T-helper 2 cell treated with Interferon-gamma antibody and Interleukin-4, amounts not matched to agents 100 ng/mL and 5 ng/mL, for 36 hours (primary cell): ENCODE results near the gene MRPL17. TPM values are rescaled to one million over a fixed set of nuclear protein-coding genes. Genes with fewer than 3 reads are reported as not detected.
"Not testable (repeated sequence)": the region's sequence is repeated elsewhere in the genome, so short reads cannot be mapped to it uniquely, and the experiment has no call there.

Experiments
- intact Hi-C: fragments of 100-400 bp; cut with micrococcal nuclease; formaldehyde crosslinking; loops from one replicate; pipeline ENCODE4 v1.15.1; 2023
- total RNA-seq: library from RNA; stranded (reverse); gene quantifications from 2 replicates; pipeline ENCODE4 v1.2.3, GENCODE V29; 2022

Gene MRPL17
- 71.3 and 72.4 TPM in 2 replicates for total RNA-seq

DNA sequence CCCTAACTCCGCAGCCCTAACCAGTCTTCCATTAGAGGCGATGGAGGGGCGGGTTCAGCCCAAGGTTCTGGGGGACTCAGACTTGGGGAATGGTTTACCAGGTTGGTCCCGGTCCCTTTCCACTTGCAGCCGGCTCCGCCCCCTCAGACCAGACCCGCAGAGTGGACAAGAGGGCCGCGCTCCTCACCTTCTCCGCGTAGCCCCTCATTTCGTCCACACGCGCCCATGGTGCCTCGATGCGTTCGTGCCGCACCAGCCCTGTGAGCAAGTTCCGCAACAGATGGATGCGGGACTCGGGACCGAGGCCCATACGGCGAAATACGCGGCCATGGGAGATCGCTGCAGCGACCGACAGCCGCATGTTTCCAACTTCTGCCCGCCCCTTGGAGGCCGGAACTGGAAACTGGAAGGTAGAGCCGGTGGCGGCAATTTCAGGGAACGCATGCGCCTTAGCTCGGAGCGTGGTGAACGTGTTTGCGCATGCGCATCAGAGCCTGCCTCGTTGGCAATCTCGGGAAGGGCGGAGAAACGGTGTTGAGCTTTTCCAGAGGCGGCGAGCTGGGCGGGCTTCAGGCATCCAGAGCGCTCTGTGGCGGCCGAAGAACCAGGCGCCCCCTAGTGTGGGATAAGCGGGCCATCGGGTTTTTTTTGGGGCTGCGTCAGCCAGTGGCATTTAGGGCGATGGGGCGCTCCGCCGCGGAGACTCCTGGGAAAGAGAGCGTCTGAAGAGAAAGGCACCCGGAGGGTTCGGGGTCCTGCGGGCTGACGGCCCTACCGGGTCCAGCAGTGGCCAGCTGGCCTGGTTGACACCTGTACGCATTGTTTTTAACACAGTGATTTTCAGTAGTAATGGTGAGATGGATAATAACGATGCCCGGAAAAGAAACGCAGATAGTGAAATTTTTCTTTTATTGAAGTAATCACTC is at the start of gene MRPL17:
Gene MRPL17, minus strand, starts transcription at position 405 of the 926 bp plus-strand sequence. Its CDS starts 44 bp downstream, at position 361.
- intact Hi-C loops, result loop anchor here (1.0 to 5.0 kb wide), 12 partner anchors 12 to 449 kb away; partner anchors contain the start of genes ARFIP2, FHIP1B, ILK and RRP8

- intact Hi-C loops, result no loop called here
Observed at GRCh38 chr11:6727971-6728760, 45.0 kb upstream of the MRPL17 start.

GRCh38 chr11:6725386-6725896 is 42.3 kb upstream of the MRPL17 start:
- intact Hi-C loops, result no loop called here

GRCh38 chr11:6724013-6724412 is 40.9 kb upstream of the MRPL17 start:
- intact Hi-C loops, result no loop called here

- intact Hi-C loops, result no loop called here
Observed at GRCh38 chr11:6721343-6721742, 38.2 kb upstream of the MRPL17 start.

DNA sequence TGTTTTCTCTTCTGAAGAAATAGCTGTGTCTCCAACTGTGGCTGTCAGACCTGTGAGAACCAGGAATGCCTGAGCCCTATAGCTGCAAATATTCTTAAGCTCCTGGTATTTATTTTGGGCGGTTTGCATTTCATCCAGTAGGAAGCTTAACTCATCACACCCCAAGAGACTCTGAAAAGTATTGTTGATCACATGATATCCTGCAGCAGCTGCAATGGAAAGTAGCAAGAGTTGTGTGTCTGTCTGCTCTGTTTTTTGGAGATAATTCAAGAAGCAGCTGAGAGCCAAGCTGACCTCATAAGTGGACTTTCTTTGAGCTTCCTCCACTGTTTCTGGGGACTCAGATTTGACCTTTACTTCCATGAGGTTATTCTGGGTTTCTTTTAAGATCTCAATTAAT is 36.4 kb upstream of the MRPL17 start:
- intact Hi-C loops, result no loop called here

DNA sequence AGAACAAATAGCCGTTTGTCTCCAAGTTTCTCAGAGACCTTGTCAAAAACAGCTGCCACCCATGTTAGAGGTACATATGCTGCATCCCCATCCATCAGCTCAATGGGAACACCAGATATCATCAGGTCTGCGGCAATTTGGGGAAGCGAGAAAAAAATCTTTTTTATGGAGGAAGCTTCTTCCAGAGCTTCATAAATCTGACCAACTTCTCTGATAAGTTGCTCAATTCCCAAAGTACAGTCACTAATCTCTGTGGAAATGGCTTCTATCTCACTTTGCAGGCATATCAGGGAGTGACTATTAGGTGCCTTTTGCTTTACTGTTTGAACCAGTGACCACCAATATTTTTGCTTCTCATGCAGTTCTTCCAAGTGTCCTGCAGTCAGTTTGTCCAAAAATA is 34.3 kb upstream of the MRPL17 start:
- intact Hi-C loops, result no loop called here

- intact Hi-C loops, result loop anchor here (2.0 kb wide), 1 partner anchor 45 kb away; no protein-coding TSS in a partner anchor
Observed at GRCh38 chr11:6711552-6711951, 28.4 kb upstream of the MRPL17 start.

DNA sequence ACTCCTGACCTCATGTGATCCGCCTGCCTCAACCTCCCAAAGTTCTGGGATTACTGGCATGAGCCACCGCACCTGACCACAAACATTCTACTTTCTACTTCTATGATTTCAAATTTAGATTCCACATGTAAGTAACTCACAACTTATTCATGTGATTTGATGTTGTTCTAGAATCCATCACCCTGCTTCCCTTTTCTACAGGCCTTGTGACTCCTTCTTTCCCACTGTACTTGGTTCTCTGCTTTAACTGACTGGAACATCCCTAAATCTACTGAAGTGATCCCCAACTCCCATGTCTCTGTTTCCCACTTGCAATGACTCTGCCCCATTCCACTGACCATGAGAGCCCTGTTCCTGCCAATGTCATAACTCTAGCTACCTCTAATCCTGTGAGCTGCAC is 25.7 kb upstream of the MRPL17 start:
- intact Hi-C loops, result no loop called here

DNA sequence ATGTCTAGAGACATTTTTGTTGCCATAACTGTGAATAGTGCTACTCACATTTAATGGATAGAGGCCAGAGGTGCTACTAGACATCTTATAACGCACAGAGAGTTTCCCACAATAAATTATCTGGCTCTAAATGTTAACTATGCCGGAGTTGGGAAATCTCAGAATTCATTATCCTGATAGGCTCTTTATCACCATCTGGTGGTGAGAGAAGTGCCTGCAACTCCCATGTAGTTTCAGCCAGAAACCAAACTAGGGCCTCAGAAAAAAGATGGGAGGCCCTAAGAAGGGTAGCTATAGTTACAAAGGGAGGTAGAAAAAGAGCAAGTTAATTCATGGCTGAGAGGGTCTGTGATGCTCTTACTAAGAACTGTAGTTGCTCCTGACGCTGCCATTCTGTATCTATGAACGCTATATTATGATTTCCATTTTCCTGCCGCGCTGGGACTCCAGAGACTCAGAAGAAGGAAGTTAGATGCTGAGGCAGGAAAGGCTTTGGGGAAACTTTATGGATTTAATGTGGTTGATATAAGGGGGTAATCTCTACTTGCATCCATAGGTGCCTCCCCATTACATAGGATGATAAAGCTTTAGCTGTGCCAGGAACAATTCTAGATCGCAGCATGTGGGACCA is 22.9 kb upstream of the MRPL17 start:
- intact Hi-C loops, result loop anchor here (1.0 kb wide), 2 partner anchors 175 to 327 kb away; no protein-coding TSS in a partner anchor

DNA sequence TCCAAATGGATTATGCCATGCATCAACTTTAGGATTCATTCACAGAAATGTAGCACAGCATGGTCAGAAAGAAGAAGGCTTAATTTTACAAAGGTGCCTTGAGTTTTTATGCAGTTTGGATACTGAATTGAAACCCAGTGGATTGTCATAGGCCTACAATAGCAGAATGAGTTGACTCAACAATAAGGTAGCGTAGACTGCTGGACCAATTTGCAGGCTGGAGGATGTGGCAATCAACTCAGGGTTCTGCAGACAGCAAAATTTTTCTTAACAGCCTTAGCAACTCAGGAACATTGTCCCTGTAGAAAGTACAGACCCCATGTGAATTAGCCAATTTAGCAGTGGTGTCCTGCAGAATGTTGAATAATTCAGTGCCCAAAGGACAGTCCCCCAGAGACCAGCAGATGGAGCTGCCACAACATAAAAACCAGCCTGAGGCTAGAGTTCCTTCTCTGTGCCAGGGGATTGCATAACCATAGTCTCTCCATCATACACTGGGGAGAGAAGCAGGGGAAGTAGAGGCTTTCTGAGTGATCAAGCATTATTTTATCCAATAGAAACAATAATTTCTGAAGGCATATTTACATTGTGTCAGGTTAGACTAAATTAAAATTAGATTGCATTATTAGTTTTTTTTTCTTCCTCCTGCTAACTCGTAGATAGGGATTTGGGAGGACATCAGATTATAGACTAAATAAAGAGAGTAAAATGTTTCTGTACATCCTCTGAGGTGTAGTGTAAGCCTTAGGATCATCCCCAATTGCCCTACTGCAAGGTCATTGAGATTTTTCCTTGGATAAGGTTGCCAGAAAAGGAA is 20.3 kb upstream of the MRPL17 start:
- intact Hi-C loops, result loop anchor here (2.0 kb wide), 1 partner anchor 53 kb away; no protein-coding TSS in a partner anchor

- intact Hi-C loops, result loop anchor here (2.0 kb wide), 1 partner anchor 55 kb away; no protein-coding TSS in a partner anchor
Observed at GRCh38 chr11:6701955-6702354, 18.8 kb upstream of the MRPL17 start.

GRCh38 chr11:6695377-6695776 is 12.2 kb upstream of the MRPL17 start:
- intact Hi-C loops, result no loop called here

DNA sequence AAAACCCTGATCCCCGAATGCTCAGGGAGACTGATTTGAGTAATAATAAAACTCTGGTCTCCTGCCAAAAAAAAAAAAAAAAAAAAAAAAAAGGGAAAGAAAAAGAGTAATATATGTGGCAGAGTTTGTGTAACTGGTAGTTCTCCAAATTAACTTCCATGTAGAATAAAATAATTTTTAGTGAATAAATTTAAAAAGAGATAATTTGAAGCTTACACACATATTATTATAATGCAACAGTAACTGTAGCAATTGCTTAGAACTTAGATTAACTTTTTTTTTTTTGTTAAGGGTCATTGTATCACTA is 11.0 kb upstream of the MRPL17 start:
- intact Hi-C loops, result no loop called here

DNA sequence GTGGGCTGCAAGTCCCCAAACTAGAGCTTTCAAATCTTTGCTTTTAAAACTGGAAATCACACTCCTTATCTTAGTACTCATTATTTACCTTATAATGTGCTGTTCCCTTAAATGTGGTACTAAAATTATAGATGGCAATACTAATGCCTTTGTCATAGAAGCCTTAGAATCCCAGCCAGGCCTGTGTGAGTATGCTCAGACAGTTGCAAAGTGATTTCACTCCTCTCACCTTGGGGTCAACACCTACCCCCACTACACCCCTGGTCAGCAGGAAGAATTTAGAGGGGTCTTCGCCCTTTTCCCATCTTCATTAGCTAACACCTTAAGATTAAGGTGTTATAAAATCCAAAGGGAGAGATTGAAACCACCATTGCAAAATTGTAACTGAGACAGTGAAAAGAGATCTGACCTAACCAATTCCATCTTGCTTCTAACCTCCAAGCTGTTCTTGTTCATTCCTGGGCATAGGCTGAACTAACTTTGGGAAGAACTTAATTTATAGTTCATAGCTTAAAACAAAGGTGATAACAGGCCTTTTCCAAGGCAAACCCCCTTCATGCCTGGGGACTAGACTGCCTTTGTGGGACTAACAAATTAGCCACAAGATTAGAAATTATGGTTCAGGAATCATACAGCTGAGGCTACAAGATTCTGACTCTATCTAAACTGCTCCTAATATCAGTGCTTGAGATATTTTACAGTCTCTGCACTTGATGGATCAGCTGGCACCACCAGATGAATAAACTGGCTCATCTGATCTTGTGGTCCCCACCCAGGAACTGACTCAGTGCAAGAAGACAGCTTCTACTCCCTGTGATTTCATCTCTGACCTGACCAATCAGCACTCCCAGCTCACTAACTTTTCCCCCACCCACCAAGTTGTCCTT is 10.4 kb upstream of the MRPL17 start:
- intact Hi-C loops, result no loop called here

DNA sequence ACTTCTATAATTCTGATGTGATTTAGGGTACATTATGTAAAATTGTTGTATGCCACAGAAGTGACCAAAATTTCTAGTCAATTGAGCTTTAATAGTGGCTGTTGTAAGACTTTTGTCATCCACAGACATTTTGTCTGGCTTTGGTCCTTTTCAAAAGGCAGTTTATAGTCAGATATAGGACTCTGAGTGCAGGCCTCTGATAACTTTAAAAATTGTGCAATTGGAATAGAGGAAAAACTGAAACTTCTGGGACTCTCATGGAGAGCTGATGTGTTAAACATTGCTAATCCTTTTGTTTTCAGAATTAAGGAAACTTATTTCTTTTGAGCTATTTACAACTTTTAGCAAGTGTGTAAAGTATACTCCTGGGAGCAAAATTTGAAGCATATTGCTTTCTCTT is 9.0 kb upstream of the MRPL17 start:
- intact Hi-C loops, result no loop called here

DNA sequence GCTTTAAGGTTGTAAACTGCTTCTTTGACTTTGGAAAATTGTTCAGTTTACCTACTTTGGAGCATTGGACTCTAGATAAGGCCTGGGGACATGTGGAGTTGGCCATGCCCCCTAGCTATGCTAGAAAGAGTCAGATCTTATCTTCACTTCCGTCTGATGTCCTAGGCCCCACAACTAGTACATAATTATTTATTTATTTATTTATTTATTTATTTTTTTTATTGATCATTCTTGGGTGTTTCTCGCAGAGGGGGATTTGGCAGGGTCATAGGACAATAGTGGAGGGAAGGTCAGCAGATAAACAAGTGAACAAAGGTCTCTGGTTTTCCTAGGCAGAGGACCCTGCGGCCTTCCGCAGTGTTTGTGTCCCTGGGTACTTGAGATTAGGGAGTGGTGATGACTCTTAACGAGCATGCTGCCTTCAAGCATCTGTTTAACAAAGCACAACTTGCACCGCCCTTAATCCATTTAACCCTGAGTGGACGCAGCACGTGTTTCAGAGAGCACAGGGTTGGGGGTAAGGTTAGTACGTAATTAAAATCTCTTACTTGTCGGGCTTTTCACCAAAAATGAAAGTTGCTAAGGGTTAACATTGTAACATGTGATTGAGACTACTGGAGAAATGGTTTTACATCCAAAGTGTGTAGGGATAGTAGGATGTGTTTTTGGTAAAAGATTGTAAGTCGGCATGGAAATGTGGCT is 7.4 kb upstream of the MRPL17 start:
- intact Hi-C loops, result not testable (repeated sequence)

DNA sequence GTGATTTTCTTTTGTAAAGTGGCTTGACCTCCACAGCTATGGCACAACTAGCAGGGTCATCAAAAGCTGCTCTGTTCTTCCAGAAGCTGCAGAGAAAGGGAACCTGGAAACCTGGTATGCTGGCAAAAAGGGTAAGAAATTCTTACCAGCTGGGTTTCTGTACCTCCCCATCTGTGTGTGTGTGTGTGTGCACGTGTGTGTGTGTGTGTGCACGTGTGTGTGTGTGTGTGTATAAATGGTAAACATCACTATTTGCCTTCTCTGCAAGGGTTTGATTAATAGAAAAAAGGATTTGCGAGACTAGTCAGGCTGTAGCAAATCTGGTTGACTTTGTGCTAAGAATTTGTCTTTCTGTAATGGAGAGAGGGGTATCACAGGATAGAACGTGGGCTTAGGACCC is 4.7 kb upstream of the MRPL17 start:
- intact Hi-C loops, result no loop called here

DNA sequence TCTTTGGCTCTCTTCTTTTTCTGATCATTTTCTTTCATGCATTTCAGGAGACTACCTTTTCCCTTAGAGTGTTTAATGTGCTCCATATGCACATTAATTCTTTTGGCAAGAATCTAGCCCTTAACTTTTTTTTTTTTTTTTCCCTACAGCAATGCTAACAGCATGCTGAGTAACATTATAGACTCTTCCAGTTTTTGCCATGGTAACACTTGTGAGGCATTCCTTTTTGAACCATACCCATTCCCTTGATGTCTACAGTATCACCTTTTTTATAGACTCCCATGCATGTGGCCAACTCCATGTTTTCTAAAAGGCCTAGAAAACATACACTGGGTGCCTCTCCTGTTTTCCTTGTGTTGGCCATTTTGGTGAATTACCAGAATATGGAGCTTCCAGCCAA is 2.9 kb upstream of the MRPL17 start:
- intact Hi-C loops, result no loop called here
